ENCODE results near the gene CALU. TPM values are rescaled to one million over a fixed set of nuclear protein-coding genes. Genes with fewer than 3 reads are reported as not detected.

The CALU gene
- total and polyA plus RNA-seq, 10 of the 15 experiments (the other 5 are each of a cell fraction or from before 2014, with no cell fraction given), result 31.2 to 75.6 (median 42.1) TPM

DNA sequence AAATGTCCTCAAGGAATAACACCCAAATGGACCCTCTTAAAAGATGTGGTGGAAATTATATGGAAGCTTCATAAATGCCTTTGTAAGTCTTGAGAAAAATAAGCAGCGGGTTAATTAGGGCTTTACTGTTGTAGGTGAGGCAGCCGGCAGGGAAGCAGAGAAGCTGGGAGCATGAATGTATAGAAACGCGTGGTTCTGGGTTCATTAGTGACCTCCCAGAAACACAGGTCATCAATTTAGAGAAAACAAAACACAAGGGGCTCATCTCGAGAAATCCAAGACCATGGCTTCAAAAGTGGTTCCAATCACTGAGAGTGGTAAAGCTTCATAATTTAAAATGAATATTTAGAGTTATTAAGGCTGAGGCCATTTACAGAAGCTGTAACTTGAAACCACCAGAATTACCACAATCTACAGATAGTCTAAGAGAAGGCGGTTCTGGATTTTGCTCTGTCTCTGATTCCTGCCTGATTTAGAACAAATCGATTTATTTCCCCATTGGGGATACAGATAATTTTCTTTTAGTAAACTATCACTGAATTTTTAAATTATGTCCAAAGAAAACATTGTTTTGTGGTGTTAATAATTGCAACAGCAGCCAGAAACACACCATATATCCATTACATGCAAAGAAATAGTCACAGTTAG lies 46.4 kb upstream of the CALU start:
- Histone ChIP-seq H3K4me1 (ENCODE audit: control insufficient read depth, insufficient read depth, low read length) (no peaks in the 10 kb centered on the region), H3K9me3 (replicated peaks; ENCODE audit: control insufficient read depth, insufficient read depth, low read length) (no peaks in the 10 kb centered on the region), H3K27ac (ENCODE audit: control insufficient read depth, insufficient read depth) (no peak overlapping the region), H3K9ac (ENCODE audit: control insufficient read depth, insufficient read depth, low read length) (no peak overlapping the region), H3K79me2 (ENCODE audit: control insufficient read depth, insufficient read depth, low read length) (no peaks in the 10 kb centered on the region), H4K20me1 (ENCODE audit: control insufficient read depth, insufficient read depth) (no peaks in the 10 kb centered on the region), H2AFZ (ENCODE audit: control insufficient read depth, low read depth, low read length) (no peak overlapping the region), H3K36me3 (ENCODE audit: control insufficient read depth in 2 of 2, insufficient read depth in 2 of 2, low read length in 1 of 2) (no peaks in the 10 kb centered on the region), H3K27me3 (replicated peaks in 1 of 2; ENCODE audit: control insufficient read depth in 2 of 2, insufficient read depth in 2 of 2, low read length in 1 of 2) (peaks cover 0 to 8% of the 10 kb centered on the region in 2 experiments), H3K4me3 (no peak overlapping the region), H3K4me2 (ENCODE audit: control insufficient read depth, insufficient read depth) (no peak overlapping the region)
- SMC1A ChIA-PET (ENCODE audit: uncharacterized antibody, unreplicated experiment), result interaction anchor here (1.0 to 1.1 kb wide), 2 partner anchors 11 to 127 kb away, joined by 3 to 5 read pairs; no protein-coding TSS in a partner anchor
- RAD21 ChIA-PET (ENCODE audit: unreplicated experiment), result interaction anchor here (1.7 kb wide), 1 partner anchor 15 kb away, joined by 3 read pairs; no protein-coding TSS in a partner anchor
- CTCF ChIA-PET, result interaction anchor here (1.1 kb wide), 1 partner anchor 11 kb away, joined by 4 read pairs; no protein-coding TSS in a partner anchor
- no TSS peak for BruUV-seq (replicated peaks)
- 63% methylated on average over 7 of the region's 7 CpGs for WGBS (ENCODE audit: insufficient coverage, insufficient replicate concordance, low lambda C conversion rate, missing lambda C conversion rate)
- DNase-seq (ENCODE audit: low read depth, low spot score), result no peak
- in situ Hi-C loops (cut with MboI), result no loop called here
- no peak for TF ChIP-seq POLR2AphosphoS2 (IDR thresholded peaks at IDR 0.05; ENCODE audit: low read depth, low read length)
- ATAC-seq, result no peak
- intact Hi-C loops (cut with micrococcal nuclease; ENCODE audit: unreplicated experiment), result no loop called here
- no peak for FAIRE-seq
- POLR2A ChIA-PET, result interaction anchor here (1.4 kb wide), 1 partner anchor 11 kb away, joined by 6 read pairs; no protein-coding TSS in a partner anchor

DNA sequence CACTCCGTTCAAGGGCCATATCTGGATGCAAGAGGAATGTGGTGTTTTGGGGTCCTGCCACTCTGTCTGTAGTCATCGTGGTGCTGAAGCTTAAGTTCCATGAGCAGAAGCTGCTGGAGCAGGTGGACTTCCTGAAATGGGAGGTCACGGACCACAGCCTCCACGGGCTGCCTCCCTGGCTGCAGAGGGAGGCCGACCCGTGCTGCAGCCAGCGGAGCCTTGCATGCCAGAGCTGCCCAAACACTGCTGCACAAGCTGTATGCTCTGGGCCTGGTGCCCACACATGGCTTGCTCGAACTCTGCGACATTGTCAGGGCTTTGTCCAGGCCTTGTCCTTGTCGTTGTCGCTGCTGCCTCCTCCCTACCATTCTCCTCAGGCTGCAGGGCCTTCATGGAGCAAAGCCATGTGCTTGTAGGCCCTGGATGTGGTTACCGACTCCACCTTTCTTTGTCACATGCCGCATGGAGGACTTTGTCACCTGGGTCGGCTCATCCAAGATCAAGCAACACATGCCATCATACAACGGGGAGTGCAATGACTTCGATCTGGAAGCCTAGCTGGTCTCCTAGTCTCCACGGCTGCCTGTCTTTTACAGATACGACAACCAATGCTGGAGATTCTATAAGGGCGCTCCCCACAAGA lies 45.7 kb upstream of the CALU start:
- H3K79me2 ChIP-seq (ENCODE audit: control insufficient read depth, insufficient read depth, low read length), result no peaks in the 10 kb centered on the region
- no peak overlapping the region for H3K4me2 ChIP-seq (ENCODE audit: control insufficient read depth, insufficient read depth)
- no peak overlapping the region for H3K27ac ChIP-seq (ENCODE audit: control insufficient read depth, insufficient read depth)
- no peak overlapping the region for H3K4me3 ChIP-seq
- H4K20me1 ChIP-seq (ENCODE audit: control insufficient read depth, insufficient read depth), result no peaks in the 10 kb centered on the region
- POLR2A ChIA-PET, result interaction anchor here (1.4 kb wide), 1 partner anchor 11 kb away, joined by 6 read pairs; no protein-coding TSS in a partner anchor
- peaks cover 3 to 11% of the 10 kb centered on the region in 2 experiments for H3K27me3 ChIP-seq (replicated peaks in 1 of 2; ENCODE audit: control insufficient read depth in 2 of 2, insufficient read depth in 2 of 2, low read length in 1 of 2)
- DNase-seq (ENCODE audit: low read depth, low spot score) (no peak), ATAC-seq (no peak), FAIRE-seq (no peak)
- RAD21 ChIA-PET (ENCODE audit: unreplicated experiment), result no interaction called here
- SMC1A ChIA-PET (ENCODE audit: uncharacterized antibody, unreplicated experiment), result interaction anchor here (1.0 to 1.1 kb wide), 2 partner anchors 11 to 126 kb away, joined by 3 to 5 read pairs; no protein-coding TSS in a partner anchor
- 52% methylated on average over 19 of the region's 19 CpGs for WGBS (ENCODE audit: insufficient coverage, insufficient replicate concordance, low lambda C conversion rate, missing lambda C conversion rate)
- BruUV-seq (replicated peaks), result no TSS peak
- H3K9ac ChIP-seq (ENCODE audit: control insufficient read depth, insufficient read depth, low read length), result no peak overlapping the region
- H2AFZ ChIP-seq (ENCODE audit: control insufficient read depth, low read depth, low read length), result no peak overlapping the region
- in situ Hi-C loops (cut with MboI) (no loop called here), intact Hi-C loops (cut with micrococcal nuclease; ENCODE audit: unreplicated experiment) (no loop called here)
- CTCF ChIA-PET, result no interaction called here
- no peaks in the 10 kb centered on the region for H3K4me1 ChIP-seq (ENCODE audit: control insufficient read depth, insufficient read depth, low read length)
- H3K9me3 ChIP-seq (replicated peaks; ENCODE audit: control insufficient read depth, insufficient read depth, low read length), result no peaks in the 10 kb centered on the region
- no peaks in the 10 kb centered on the region for H3K36me3 ChIP-seq (ENCODE audit: control insufficient read depth in 2 of 2, insufficient read depth in 2 of 2, low read length in 1 of 2)
- TF ChIP-seq TCF3 (IDR thresholded peaks at IDR 0.05; ENCODE audit: borderline replicate concordance, insufficient read depth, low read depth, low read length) (no peak), POLR2A (IDR thresholded peaks at IDR 0.05; ENCODE audit: low read depth, low read length) (no peak), KAT2A (conservative IDR thresholded peaks at IDR 0.05; ENCODE audit: control insufficient read depth, low read depth, low read length) (no peak), CHD4 (IDR thresholded peaks at IDR 0.05) (no peak), BACH1 (IDR thresholded peaks at IDR 0.05; ENCODE audit: borderline replicate concordance) (no peak), CBX3 (IDR thresholded peaks at IDR 0.05; ENCODE audit: borderline replicate concordance, low read depth) (no peak), PKNOX1 (IDR thresholded peaks at IDR 0.05) (no peak), NR2C2 (IDR thresholded peaks at IDR 0.05; ENCODE audit: borderline replicate concordance, control insufficient read depth, insufficient read length, low read depth) (no peak), TARDBP (IDR thresholded peaks at IDR 0.05; ENCODE audit: borderline replicate concordance) (no peak), SREBF2 (IDR thresholded peaks at IDR 0.05; ENCODE audit: low read length) (no peak)
- TF ChIP-seq, protein P1, sequence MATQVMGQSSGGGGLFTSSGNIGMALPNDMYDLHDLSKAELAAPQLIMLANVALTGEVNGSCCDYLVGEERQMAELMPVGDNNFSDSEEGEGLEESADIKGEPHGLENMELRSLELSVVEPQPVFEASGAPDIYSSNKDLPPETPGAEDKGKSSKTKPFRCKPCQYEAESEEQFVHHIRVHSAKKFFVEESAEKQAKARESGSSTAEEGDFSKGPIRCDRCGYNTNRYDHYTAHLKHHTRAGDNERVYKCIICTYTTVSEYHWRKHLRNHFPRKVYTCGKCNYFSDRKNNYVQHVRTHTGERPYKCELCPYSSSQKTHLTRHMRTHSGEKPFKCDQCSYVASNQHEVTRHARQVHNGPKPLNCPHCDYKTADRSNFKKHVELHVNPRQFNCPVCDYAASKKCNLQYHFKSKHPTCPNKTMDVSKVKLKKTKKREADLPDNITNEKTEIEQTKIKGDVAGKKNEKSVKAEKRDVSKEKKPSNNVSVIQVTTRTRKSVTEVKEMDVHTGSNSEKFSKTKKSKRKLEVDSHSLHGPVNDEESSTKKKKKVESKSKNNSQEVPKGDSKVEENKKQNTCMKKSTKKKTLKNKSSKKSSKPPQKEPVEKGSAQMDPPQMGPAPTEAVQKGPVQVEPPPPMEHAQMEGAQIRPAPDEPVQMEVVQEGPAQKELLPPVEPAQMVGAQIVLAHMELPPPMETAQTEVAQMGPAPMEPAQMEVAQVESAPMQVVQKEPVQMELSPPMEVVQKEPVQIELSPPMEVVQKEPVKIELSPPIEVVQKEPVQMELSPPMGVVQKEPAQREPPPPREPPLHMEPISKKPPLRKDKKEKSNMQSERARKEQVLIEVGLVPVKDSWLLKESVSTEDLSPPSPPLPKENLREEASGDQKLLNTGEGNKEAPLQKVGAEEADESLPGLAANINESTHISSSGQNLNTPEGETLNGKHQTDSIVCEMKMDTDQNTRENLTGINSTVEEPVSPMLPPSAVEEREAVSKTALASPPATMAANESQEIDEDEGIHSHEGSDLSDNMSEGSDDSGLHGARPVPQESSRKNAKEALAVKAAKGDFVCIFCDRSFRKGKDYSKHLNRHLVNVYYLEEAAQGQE (IDR thresholded peaks at IDR 0.05; ENCODE audit: low read depth, low read length), result no peak
